SK-N-SH treated with all-trans-retinoic acid at 6 μM for 48 hours (cell line): ENCODE data around the gene C20orf204.

Experiments
- ARNTL ChIP-seq: fragments of 450-650 bp; formaldehyde crosslinking; IDR thresholded peaks from 2 replicates; pipeline ENCODE4 v1.5.0; 2020; ENCODE audit warnings: low read depth, mild to moderate bottlenecking, moderate library complexity, borderline replicate concordance
- CREB5 ChIP-seq: fragments of 250-450 bp; sonication (Bioruptor Pico); IDR thresholded peaks from 2 replicates; pipeline ENCODE4 v1.5.1; 2020; ENCODE audit warnings: low read depth, mild to moderate bottlenecking, moderate library complexity
- CSDC2 ChIP-seq: fragments of 250-450 bp; sonication (Bioruptor Pico); IDR thresholded peaks from 2 replicates; pipeline ENCODE4 v1.5.0; 2020; ENCODE audit warnings: mild to moderate bottlenecking, moderate library complexity
- CSRNP3 ChIP-seq: fragments of 250-450 bp; sonication (Bioruptor Pico); IDR thresholded peaks from 2 replicates; pipeline ENCODE4 v1.5.1; 2021; ENCODE audit warnings: mild to moderate bottlenecking, moderate library complexity
- ISL1 ChIP-seq: fragments of 250-450 bp; sonication (Bioruptor Pico); IDR thresholded peaks from 2 replicates; pipeline ENCODE4 v2.1.2; 2022; ENCODE audit warnings: mild to moderate bottlenecking, moderate library complexity
- PATZ1 ChIP-seq: fragments of 250-450 bp; sonication (Bioruptor Pico); IDR thresholded peaks from 2 replicates; pipeline ENCODE4 v1.8.0; 2020; ENCODE audit warnings: mild to moderate bottlenecking, moderate library complexity, borderline replicate concordance
- RARB ChIP-seq: fragments of 250-450 bp; sonication (Bioruptor Pico); IDR thresholded peaks from 2 replicates; pipeline ENCODE4 v1.8.0; 2021; ENCODE audit warnings: mild to moderate bottlenecking, moderate library complexity
- TCF4 ChIP-seq: fragments of 250-450 bp; sonication (Bioruptor Pico); IDR thresholded peaks from 2 replicates; pipeline ENCODE4 v1.8.0; 2021; ENCODE audit warnings: mild to moderate bottlenecking, moderate library complexity, borderline replicate concordance
- ZFP30 ChIP-seq: fragments of 450-650 bp; formaldehyde crosslinking; IDR thresholded peaks from 2 replicates; pipeline ENCODE4 v1.5.0; 2022; ENCODE audit warnings: mild to moderate bottlenecking, moderate library complexity
- ZNF565 ChIP-seq: fragments of 450-650 bp; formaldehyde crosslinking; conservative IDR thresholded peaks from 2 replicates; pipeline ENCODE4 v1.5.0; 2020; ENCODE audit warnings: low read depth, mild to moderate bottlenecking, moderate library complexity
- ZNF70 ChIP-seq: fragments of 450-650 bp; formaldehyde crosslinking; IDR thresholded peaks from 2 replicates; pipeline ENCODE4 v1.5.0; 2020; ENCODE audit warnings: mild to moderate bottlenecking, moderate library complexity
- ZNF8 ChIP-seq: fragments of 450-650 bp; formaldehyde crosslinking; IDR thresholded peaks from 2 replicates; pipeline ENCODE4 v1.5.0; 2020; ENCODE audit warnings: mild to moderate bottlenecking, moderate library complexity

GRCh38 chr20:64067733-64068307 lies 31.8 kb downstream of the C20orf204 start:
- TF ChIP-seq RARB (CRISPR knock-in tag), result no peak
- TF ChIP-seq CSDC2, result no peak
- TF ChIP-seq PATZ1 (CRISPR knock-in tag), result no peak
- no peak for TF ChIP-seq ZFP30
- TF ChIP-seq ZNF70 (CRISPR knock-in tag), result no peak
- TF ChIP-seq CREB5 (CRISPR knock-in tag), result no peak
- TF ChIP-seq ZNF8 (CRISPR knock-in tag), result no peak
- no peak for TF ChIP-seq CSRNP3
- TF ChIP-seq ISL1, result no peak
- TF ChIP-seq ARNTL (CRISPR knock-in tag), result no peak
- TF ChIP-seq ZNF565 (CRISPR knock-in tag), result no peak
- no peak for TF ChIP-seq TCF4 (CRISPR knock-in tag)
